Activated effector memory CD4-positive, alpha-beta T cell treated with anti-CD3 and anti-CD28 coated beads, Interleukin-2, amount 50 U/mL, for 16 hours (primary cell): ENCODE results near the gene SYT1.
"Not testable (repeated sequence)": the region's sequence is repeated elsewhere in the genome, so short reads cannot be mapped to it uniquely, and the experiment has no call there.

Source experiments
- DNase-seq: peaks from one replicate; pipeline ENCODE4 v3.0.0-alpha.2; 2020

Gene SYT1

DNA sequence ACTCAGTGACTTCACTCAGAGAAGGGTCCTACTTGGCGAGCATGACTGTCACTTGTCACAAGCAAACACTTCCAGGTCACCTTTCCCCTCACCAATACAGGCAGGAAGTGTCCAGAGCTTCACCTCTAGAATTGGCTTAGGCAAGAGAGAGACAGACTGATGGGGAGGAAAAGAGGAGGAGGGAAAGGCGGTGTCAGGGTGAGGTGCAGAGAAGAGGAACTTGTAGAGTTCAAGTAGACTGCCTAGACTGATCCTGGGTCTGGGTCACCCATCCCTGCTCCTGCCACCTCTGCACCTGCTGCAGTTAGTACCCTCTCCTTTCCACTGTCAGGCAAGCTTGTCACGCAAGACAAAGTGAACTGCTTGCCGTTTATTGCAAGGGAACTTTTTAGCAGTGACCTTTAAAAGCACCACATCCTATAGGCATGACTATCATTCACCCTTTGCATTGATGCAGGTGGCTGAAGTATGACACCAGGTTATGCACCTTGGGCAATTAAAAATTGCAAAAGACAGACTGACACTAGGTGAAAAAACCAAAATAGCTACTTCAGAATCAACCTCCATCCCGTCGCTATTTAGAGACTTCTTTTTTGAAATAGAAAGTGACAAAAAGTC lies 292.4 kb downstream of the SYT1 start:
- no peak for DNase-seq

DNA sequence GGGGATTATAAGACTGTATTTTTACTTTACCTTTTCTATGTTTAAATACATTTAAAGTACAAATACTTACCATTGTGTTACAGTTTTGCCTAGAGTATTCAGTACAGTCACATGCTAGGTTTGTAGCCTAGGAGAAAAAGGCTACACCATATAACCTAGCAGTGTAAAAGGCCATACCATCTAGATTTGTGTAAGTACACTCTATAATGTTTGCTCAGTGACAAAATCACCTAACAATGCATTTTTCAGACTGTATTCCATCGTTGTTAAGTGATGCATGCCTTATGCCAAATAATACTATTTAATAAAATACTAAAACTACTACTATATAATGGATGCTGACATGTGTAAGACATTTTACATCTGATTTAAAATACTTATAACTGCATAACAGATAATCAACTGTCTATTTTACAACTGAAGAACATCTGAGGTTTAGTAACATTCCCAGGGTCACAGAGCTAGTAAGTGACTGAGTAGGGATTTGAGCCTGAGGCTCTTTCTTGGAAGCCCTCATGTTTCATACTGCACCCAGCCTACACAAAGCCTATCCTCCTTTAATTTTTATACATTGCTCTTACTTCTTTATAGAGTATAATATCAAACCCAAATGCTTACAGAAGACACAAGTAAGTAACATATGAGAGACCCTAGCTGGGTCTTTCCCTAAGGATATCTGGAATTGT lies 296.8 kb downstream of the SYT1 start:
- no peak for DNase-seq

DNA sequence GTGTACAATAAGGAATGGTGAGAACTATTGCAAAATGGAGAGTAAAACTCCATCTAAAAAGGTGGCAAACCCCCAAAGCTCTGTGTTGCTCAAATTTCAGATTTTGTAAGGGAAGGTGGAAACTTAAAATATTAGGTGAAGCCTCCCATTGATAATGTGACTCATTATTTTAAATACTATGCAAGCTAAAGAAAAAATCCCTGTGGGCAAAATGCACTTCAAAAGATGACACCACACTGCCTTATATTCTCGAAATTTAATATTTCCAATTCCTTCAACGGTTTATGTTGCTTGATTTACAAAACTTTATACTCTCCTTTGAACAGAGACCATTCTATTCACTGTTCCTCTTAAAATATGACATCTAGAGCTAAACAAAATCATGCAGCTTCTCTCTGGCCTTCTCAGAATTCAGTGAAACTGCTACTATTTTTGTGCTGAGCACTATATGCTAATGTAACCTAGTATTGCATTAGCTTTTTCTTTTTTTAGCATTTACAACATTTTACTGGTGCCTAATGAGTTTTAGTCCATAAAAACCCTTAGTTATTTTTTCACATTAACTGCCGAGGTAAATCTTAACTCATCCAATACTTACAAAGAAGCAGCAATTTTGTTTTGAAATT lies 297.7 kb downstream of the SYT1 start:
- DNase-seq = no peak

DNA sequence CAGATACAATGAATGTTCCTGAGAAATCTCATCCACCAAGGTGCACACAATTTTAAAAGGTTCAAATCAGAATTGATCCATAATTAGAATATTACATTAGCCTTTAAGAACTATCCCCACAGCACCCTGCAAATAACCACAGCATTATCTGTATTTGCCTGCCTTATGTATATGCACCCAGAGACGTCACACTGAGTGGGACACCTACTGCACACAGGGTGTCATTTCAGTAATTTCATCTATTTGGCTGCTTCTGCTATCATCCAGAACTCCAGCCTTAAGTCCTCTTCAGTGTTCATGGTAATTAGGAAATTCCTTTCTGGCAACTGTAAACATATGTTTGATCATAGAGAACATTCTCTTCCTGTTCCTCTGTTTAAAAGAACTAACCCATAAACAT lies 298.4 kb downstream of the SYT1 start:
- no peak for DNase-seq

DNA sequence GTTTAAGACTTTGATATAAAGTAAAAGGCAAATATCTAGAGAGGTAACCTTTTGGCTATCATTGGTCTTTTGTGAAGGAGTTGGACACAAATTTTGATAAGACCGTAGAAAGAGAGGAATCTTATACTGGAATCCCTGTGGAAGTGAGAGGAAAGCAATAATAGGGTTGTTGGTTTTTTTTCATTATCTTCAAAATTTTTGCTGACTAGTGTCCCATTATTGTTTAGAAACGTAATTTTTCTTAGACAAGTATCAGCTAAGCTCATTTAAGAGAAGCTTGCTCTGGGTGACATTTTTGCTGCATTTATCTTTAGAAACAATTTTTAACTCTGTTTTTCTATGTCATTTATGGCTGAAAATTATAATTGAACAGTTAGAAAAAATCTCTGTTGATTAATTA lies 300.3 kb downstream of the SYT1 start:
- DNase-seq = no peak

DNA sequence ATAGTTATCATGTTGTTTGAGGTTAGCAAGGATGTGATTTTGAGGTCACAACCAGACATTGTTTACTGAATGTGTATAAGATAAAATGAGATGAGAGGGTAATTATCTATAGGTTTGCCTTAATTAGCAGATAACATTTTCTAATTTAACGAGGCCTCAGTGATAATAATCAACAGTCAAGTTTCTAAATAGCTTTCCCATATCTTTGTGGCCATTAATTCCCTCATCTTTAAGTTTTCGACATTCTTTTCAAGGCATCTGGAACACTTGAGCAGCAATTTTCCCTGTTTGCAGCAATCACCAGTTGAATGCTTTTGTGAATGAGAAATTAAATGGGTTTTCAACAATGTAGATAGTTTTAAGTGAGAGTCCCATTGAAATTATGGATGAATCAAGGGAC lies 304.1 kb downstream of the SYT1 start:
- no peak for DNase-seq

DNA sequence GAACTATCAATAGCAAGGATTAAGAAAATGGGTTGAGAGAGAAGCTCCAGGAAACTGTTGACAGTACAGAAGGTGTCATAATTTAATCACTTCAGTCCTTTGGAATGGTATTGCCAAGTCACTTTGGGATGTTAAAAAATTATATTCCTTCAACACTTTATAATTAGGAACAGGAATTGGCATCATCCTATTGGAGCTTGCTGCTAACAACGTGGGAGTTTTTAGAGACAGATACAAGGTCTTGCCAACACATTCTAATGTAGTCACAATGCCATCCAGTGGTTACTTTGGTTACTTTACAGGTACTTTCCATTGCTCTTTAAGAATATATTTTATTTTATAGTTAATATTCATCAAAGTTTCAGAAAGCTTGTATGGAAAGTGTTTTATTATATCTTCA lies 310.1 kb downstream of the SYT1 start:
- no peak for DNase-seq

DNA sequence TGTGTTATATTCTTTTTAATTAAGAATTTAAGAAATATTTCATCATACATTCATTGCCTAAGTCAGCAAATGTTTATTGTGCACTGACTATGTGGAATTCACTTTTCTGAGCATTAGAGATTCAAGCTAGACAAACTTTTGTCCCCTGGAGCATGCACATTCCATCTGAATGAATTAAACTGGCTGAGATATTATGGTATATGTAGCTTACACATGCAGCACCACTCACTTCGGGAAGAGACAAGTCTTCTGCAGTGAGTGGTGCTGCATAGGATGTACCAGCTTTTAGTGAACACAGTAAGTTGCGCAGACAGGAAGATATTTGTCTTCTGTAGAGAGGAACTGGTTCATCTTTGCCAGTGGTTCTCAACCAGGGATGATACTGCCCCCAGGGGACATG lies 318.4 kb downstream of the SYT1 start:
- DNase-seq = no peak

DNA sequence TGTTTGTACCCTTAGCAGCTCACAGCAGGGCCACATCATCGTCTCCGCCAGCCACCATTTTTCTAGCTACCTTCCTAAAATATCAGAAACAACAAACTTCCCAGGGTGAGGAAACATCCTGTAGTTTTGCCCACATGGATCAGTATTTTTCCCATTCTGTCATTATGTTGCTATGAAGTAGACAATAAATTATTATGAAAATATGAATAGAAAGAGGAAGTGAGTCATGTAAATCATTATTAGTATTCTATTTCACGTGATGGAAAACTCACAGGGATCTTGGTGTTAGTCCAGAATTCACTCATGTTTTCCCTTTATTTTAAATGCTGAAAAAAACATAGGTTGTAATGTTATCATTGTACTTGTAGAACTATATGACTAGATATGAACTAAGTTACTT lies 319.4 kb downstream of the SYT1 start:
- DNase-seq = no peak

DNA sequence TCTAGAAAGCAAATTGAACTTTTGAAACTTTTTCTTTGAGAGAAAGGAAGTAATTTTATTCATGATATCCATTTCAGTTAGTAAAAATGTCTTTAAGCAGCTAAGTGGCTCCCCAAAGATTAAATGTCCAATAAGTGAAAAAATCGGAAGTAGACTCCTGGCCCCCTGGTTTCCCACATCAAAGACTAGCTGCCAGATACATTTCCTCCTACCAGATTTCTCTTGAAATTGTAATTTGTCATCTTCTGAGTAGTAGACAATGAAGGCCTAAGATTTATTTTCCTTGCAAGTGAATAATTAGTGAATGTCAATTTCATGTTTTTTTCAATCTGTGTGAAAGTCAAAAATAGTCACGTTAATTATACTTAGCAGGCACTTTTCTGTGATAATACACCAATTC lies 321.9 kb downstream of the SYT1 start:
- DNase-seq = no peak

DNA sequence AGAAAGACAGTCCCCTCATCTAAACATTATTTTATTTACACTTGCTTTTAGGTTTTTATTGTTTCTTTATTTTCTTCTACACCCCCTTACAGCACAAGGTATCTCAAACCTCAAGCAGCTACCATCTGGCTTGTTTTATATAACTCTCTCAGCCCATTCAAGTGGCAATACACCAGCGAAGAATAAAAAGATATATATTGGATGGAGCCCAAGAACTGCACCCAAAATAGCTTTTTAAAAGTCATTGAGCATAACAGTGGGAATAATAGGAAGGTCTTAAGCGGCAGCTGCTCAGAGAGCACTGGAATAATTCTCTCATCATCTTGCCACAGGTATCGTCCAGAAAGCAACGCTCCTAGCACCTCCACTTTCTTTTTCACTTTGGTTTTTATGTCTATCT lies 322.5 kb downstream of the SYT1 start:
- DNase-seq = no peak

DNA sequence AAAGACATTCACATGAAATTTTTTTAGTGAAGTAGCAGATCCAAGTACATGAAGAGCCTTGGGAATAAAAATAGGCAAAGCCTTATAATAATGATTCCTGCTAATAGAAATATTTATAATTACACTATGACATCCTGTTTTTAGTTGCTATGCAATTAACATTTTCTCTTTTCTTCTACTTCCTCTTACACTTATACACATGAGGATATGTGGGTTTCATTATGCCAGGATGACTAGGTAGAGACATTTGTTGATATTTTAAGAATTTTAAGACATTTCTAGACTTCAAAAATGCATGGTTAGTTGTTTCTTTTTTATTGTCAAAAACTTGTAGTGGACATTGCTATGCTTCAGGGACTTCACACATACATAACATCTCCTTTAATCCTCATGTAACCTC lies 326.8 kb downstream of the SYT1 start:
- DNase-seq = no peak

DNA sequence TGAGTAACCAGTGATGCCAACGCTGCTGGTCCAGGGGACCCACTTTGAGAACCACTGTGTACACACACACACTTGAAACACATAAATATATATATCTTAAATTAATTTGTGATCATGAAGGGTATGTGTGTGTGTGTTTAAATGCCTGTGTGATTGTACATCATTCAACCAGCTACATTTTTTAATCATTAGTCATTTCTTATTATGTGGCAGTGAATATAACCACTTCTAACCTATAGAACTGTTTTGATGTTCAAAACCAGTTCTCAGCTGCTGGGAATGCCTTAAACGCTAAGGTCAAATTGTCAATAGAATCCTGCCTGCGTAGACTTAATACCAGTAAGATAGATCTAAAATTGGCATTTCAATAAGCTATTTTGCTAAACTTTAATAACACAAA lies 330.0 kb downstream of the SYT1 start:
- DNase-seq = no peak

DNA sequence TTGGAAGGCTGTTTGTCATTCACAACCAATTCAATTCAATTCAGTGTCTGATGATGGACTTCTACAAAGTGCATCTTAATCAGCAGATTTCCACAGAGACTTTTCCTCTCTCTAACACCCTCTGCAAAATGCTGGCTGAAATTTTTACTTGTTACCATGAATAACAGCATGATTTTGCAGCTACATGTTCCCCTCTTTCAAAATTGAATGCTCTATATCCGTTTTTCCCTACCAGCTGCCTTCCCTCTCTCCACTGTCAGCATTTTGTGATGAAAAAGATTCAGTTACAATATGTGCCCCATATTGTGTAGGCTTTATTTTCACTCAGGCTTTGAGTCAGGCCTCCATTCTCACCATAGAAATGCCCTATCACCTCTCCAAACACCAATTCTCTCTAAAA lies 334.6 kb downstream of the SYT1 start:
- DNase-seq = no peak

DNA sequence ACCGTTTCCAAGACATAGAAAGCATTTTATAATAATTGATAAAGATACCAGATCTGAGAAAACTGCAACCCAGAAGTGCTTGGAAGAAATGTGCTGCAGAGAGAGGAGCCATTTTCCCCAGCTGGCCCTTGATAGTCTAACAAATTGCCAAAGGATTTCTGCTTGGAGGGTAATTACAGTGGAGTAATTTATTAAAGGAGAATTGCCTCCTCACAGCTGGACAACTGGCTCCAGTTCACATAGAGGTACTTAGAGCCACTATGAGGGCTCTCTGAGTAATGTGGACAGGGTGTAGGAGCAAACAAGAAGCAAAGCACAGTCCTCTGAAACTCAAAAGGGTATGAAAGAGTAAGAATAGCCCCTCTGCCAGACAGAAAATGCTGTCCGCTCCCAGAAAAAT lies 335.6 kb downstream of the SYT1 start:
- DNase-seq = no peak

DNA sequence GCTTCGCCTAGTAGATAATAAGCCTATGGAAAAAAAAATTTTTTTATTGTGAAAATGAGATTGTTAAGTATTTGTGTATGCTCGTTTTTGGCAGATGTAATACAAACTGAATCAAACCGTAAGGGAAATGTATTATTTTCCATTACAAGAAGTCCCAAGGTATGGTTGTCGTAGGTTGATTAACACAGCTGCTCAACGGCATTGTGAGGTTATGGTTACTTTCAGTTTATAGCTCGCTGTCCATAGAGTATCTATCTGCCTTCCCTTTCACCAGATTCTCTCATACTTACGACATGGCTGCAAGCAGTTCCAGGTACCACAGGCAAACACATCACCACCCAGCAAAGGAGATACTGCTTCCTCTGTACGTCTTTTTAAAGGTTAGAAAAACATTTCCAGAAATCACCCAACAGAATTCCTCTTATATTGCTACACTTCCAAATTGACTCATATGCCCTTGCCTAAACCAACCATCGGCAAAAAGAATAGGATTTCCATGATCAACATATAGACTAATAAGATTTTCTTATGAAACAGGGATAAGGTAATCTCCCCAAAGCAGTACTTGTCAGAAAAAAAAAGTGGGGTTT lies 338.6 kb downstream of the SYT1 start:
- DNase-seq = no peak

DNA sequence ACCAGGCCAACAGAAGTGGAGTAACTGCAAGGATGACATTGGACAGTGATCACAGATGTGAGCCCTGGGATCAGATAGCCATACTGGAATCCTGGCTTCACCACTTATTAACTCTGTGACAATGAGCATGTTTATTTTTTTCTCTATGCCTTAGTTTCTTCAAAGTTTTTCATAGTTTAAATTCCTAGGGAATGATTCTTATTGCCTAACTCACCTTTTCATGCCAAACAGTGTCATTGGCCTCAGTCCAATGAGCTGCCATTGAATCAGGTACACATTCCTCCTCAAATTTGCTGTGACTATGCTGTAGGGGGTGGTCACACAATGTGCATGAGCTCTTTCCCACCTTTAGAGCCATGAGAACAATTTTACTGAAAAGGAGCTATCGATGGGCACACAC lies 342.3 kb downstream of the SYT1 start:
- DNase-seq = no peak

DNA sequence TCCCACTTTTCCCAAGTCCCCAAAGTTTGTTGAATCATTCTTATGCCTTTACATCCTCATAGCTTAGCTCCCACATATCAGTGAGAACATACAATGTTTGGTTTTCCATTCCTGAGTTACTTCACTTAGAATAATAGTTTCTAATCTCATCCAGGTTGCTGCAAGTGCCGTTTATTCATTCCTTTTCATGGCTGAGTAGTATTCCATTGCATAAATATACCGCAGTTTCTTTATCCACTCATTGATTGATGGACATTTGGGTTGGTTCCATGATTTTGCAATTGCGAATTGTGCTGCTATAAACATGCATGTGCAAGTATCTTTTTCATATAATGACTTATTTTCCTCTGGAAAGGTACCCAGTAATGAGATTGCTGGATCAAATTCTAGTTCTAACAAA lies 345.8 kb downstream of the SYT1 start:
- DNase-seq = not testable (repeated sequence)

DNA sequence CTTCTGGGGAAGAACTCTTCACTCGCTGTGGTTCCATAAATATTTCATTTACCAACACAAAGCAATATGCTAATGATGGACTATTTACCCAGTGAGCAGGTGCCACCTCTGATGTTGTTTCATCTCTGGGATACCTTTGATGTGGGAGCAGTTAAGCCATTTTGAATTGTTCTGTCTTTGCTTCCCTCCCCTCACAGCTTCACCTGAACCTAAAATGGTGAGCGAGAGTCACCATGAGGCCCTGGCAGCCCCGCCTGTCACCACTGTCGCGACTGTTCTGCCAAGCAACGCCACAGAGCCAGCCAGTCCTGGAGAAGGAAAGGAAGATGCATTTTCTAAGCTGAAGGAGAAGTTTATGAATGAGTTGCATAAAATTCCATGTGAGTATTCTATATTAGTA lies 352.7 kb downstream of the SYT1 start:
- no peak for DNase-seq

DNA sequence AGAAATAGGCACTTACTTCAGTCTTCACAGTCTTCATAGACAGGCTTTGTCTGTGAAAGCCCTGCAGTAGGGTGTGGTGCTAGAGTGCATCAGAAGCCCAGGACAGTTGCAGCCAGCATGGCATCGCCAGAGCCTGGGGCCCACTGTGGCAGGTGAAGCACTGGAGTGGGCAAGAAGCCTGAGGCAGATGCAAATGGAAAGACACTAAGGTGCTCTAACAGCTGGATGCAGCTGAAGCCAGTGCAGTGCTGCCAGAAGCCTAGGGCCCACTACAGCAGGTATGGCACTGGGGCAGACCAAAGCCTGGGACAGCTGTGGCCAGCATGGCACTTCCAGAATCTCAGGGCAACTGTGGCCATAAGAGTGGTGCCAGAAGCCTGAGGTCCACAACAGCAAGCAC lies 358.6 kb downstream of the SYT1 start:
- no peak for DNase-seq

DNA sequence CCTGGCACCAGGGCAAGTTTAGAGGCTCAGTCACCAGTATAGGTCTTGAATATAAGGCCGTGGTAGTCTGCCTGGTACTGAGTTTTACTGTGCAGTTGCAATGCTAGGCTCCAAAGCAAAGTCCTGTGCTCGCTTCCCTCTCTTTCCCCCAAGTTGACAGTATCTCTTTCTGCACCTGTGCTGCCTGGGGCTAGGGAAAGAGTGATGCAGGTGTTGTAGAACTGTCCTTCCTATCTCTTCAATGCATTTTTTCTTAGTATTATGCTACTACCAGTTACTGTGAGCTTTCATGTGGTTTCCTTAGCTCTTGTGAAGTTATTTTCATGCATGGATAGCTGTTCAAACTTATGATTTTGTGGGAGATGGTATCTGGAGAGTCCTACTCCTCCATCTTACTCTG lies 359.2 kb downstream of the SYT1 start:
- no peak for DNase-seq

DNA sequence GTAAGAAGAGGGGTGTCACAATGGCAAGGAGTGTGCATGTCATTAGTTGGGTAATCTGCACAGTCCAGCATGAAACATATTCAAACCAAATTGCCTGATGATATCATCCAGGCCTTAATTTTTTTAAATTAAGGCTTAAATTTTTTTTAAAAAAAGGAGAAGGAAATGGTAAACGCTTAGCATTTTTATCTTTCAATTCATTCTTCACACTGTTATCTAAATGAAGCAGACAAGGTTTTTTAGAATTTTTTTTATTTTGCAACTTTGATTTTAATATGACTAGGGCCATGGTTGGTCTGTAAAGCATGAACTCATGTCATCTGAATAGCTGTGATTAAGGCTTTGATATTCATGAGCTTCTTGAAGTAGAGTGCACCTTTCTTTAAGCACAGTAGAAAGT lies 362.5 kb downstream of the SYT1 start:
- DNase-seq = no peak

DNA sequence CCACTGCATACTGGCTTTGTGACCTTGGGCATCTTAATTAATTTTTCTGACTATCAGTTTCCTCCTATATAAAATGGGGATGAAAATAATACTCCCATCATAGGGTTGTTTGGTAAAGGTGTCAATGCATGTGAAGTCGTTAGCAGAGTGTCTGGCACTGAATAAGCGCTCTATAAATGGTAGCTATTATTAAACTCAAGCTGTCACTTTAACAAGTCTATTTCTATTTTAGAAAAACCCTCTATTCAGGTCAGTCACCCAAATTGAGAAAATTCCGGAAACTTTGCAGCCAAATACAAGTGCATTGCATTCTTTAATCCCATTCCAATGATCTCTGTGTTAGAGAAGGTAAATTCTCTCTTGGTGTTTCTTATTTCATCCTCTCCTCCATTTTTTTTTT lies 363.1 kb downstream of the SYT1 start:
- DNase-seq = no peak

DNA sequence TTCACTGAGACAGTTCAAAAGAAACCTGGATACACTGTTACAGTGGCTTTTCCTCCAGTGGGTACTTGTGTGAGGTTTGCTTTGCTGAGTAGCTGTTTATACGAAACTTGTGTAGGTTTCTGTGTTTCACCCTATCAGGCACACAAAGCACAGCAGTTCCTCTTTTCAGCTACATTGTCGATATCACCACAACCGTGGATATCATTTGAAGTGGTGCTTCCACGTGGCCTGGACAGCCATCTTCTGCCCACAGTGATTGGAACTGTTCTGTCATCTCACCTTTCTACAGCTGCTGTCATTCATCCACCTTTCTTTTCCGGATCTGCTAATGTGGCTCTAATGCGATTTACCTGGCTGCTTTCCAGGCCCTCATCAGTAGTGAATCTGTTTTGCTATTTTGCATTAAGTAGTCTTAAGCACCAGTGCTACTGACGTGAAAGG lies 368.8 kb downstream of the SYT1 start:
- no peak for DNase-seq
